Measurements from ENCODE around the gene KCTD17. TPM values are rescaled to one million over a fixed set of nuclear protein-coding genes. Genes with fewer than 3 reads are reported as not detected.

The KCTD17 gene
- total RNA-seq, 1 donor from 2014 or later: 28.9 TPM

DNA sequence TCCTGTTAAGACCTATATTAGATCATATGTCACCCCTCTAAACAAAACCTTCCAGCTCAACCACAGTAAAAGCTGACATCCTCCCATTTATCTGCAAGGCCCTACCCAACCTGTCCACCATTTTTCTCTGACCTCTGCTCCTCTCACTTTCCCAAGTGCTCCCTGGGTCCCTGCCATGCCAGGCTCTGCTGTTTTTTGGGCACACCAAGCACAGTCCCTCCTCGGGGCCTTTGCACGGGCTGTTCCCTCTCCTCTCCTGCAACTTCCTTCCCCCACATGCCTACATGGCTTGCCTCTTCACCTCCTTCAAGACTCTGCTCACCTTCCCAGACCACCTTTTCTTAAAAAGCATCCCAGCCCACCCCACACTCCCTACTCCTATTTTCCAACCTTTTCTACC lies 42.1 kb upstream of the KCTD17 start:
- no peaks in the 10 kb centered on the region for H3K4me1 Mint-ChIP-seq
- no peak overlapping the region for H3K27ac Mint-ChIP-seq
- ATAC-seq (ENCODE audit: low read depth): no peak
- TF ChIP-seq, protein P1, sequence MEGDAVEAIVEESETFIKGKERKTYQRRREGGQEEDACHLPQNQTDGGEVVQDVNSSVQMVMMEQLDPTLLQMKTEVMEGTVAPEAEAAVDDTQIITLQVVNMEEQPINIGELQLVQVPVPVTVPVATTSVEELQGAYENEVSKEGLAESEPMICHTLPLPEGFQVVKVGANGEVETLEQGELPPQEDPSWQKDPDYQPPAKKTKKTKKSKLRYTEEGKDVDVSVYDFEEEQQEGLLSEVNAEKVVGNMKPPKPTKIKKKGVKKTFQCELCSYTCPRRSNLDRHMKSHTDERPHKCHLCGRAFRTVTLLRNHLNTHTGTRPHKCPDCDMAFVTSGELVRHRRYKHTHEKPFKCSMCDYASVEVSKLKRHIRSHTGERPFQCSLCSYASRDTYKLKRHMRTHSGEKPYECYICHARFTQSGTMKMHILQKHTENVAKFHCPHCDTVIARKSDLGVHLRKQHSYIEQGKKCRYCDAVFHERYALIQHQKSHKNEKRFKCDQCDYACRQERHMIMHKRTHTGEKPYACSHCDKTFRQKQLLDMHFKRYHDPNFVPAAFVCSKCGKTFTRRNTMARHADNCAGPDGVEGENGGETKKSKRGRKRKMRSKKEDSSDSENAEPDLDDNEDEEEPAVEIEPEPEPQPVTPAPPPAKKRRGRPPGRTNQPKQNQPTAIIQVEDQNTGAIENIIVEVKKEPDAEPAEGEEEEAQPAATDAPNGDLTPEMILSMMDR (IDR thresholded peaks at IDR 0.05): no peak
- H3K9me3 Mint-ChIP-seq: no peaks in the 10 kb centered on the region
- intact Hi-C loops (cut with micrococcal nuclease): no loop called here
- H3K27me3 Mint-ChIP-seq: peaks cover 24% of the 10 kb centered on the region
- H3K4me3 Mint-ChIP-seq: no peak overlapping the region
- ChIA-PET POLR2A (interaction anchor here (0.6 kb wide), 1 partner anchor 18 kb away, joined by 3 read pairs; no protein-coding TSS in a partner anchor), CTCF (no interaction called here)
- no peak for DNase-seq
- no peaks in the 10 kb centered on the region for H3K36me3 Mint-ChIP-seq (ENCODE audit: low read depth)

DNA sequence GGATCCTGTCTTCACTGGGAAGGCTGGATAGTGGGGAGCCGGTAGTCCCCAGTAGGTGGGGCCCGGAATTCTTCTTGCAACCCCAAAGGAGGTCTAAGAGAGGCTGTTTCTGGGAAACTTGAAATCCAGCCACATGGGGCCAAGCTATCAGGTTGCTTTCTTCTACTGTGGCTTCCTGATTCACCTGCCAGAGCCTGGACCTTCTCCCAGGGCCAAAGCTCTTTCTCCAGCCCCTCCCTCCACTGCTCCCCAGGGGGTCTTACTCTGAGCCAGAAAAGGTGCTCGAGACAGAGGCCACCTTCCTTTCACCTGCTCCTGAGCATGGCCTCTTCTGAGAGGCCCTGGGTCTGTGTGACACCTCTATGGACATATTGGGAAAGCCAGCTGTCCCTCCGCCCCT lies 41.4 kb upstream of the KCTD17 start:
- H3K4me3 Mint-ChIP-seq: no peak overlapping the region
- ChIA-PET CTCF (no interaction called here), POLR2A (interaction anchor here (0.6 kb wide), 1 partner anchor 18 kb away, joined by 3 read pairs; no protein-coding TSS in a partner anchor)
- H3K36me3 Mint-ChIP-seq (ENCODE audit: low read depth): no peaks in the 10 kb centered on the region
- no peak overlapping the region for H3K27ac Mint-ChIP-seq
- DNase-seq: no peak
- H3K4me1 Mint-ChIP-seq: no peaks in the 10 kb centered on the region
- TF ChIP-seq, protein P1 (IDR thresholded peaks at IDR 0.05): no peak
- no peaks in the 10 kb centered on the region for H3K9me3 Mint-ChIP-seq
- intact Hi-C loops (cut with micrococcal nuclease): no loop called here
- ATAC-seq (ENCODE audit: low read depth): no peak
- H3K27me3 Mint-ChIP-seq: peaks cover 24% of the 10 kb centered on the region

DNA sequence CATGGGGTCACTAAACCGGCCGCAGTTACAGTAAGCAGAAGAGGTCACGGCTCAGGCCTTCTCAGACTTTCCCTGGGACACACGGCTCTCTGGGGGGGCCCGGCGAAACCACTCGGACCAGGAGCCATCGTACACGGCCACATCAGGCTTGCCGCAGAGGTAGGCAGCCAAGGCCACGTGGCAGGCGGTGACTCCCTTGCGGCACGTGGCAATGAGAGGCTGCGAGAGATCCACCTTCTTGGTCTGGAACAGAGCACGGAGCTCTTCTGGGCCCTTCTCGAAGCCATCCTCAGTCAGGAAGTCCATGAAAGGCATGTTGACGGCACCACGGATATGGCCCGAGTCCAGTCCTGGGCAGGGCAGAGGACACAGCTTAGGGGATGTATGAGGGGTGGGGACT lies 40.6 kb upstream of the KCTD17 start:
- ChIA-PET CTCF (no interaction called here), POLR2A (no interaction called here)
- no peak for DNase-seq
- intact Hi-C loops (cut with micrococcal nuclease): no loop called here
- TF ChIP-seq, protein P1 (IDR thresholded peaks at IDR 0.05): no peak
- no peaks in the 10 kb centered on the region for H3K36me3 Mint-ChIP-seq (ENCODE audit: low read depth)
- H3K9me3 Mint-ChIP-seq: no peaks in the 10 kb centered on the region
- ATAC-seq (ENCODE audit: low read depth): no peak
- H3K4me1 Mint-ChIP-seq: no peaks in the 10 kb centered on the region
- peaks cover 24% of the 10 kb centered on the region for H3K27me3 Mint-ChIP-seq
- no peak overlapping the region for H3K27ac Mint-ChIP-seq
- no peak overlapping the region for H3K4me3 Mint-ChIP-seq

DNA sequence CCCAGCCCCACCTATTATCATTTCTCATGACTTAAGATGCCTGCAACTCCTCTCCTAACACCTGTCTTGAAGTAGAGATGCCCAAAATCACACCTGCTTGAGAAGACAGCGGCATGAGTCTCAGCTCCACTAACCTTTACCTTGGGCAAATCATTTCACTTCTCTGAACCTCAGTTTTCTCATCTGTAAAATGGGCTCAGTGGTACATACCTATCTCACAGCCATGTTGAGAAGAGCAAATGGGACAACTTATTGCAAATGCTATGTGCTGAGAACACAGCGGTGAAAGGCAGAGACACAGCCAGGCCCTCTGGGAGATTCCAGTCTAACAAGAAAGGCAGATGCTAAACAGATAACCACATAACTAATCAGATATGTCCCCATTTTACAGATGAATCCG lies 40.1 kb upstream of the KCTD17 start:
- ChIA-PET POLR2A (no interaction called here), CTCF (no interaction called here)
- TF ChIP-seq, protein P1 (IDR thresholded peaks at IDR 0.05): no peak
- H3K4me1 Mint-ChIP-seq: no peaks in the 10 kb centered on the region
- H3K36me3 Mint-ChIP-seq (ENCODE audit: low read depth): no peaks in the 10 kb centered on the region
- H3K4me3 Mint-ChIP-seq: no peak overlapping the region
- H3K27ac Mint-ChIP-seq: no peak overlapping the region
- H3K27me3 Mint-ChIP-seq: peaks cover 21% of the 10 kb centered on the region
- no peak for ATAC-seq (ENCODE audit: low read depth)
- no peaks in the 10 kb centered on the region for H3K9me3 Mint-ChIP-seq
- DNase-seq: no peak
- intact Hi-C loops (cut with micrococcal nuclease): no loop called here

DNA sequence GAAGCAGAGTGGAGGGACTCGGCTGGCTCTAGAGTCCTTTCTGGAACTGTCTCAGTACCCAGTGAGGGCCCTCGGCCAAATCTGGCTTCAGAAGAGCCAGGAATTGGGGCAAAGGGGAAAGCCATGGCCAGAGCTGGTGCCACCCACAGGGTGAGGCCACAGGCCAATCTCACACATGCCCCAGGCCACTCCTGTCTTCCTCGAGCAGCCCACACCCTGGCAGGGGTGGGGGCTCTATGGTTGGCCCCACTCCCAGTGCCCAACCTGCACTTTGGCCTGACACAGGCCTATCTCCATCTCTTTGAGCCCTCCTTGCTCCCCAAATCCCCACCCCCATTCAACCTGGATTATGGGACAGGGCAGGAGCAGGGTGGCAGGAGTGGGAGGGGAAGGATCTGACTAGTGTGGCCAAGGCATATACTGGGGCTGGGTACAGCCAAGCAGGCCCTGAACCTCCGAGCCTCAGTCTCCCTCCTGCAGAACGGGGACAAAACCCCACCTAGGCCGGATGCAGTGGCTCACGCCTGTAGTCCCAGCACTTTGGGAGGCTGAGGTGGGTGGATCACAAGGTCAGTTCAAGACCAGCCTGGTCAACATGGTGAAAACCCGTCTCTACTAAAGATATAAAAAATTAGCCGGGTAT lies 39.2 kb upstream of the KCTD17 start:
- Mint-ChIP-seq H3K27me3 (peaks cover 17% of the 10 kb centered on the region), H3K4me3 (no peak overlapping the region), H3K4me1 (no peaks in the 10 kb centered on the region), H3K36me3 (ENCODE audit: low read depth) (no peaks in the 10 kb centered on the region), H3K27ac (no peak overlapping the region), H3K9me3 (no peaks in the 10 kb centered on the region)
- TF ChIP-seq, protein P1 (IDR thresholded peaks at IDR 0.05): no peak
- ChIA-PET CTCF (no interaction called here), POLR2A (no interaction called here)
- DNase-seq (no peak), ATAC-seq (ENCODE audit: low read depth) (no peak)
- intact Hi-C loops (cut with micrococcal nuclease): no loop called here

Data from activated B cell treated with CpG ODN at 0.5 μM for 24 hours (primary cell).